HUES48 (cell line): ENCODE measurements around the gene ZNF512.
A peak's percentile ranks its signal among the peaks of the same experiment; 100 is the strongest.
"Not testable (repeated sequence)": the region's sequence is repeated elsewhere in the genome, so short reads cannot be mapped to it uniquely, and the experiment has no call there.

ENCODE experiments used
- H3K27ac ChIP-seq: one replicate; pipeline ENCODE4 v1.7.0; 2013; ENCODE audit warnings: low read depth, low read length, inconsistent platforms
- H3K27me3 ChIP-seq: 2 replicates; pipeline ENCODE4 v1.6.1; 2013; ENCODE audit warnings: mild to moderate bottlenecking, low read length; ENCODE audit not compliant: control insufficient read depth, insufficient read depth
- H3K36me3 ChIP-seq: 2 replicates; pipeline ENCODE4 v1.6.1; 2013; ENCODE audit warnings: low read length; ENCODE audit not compliant: control insufficient read depth, insufficient read depth
- H3K4me1 ChIP-seq: 2 replicates; pipeline ENCODE4 v1.6.1; 2013; ENCODE audit warnings: mild to moderate bottlenecking, low read length; ENCODE audit not compliant: control insufficient read depth, insufficient read depth
- H3K4me3 ChIP-seq: 2 replicates; pipeline ENCODE4 v1.5.1; 2013; ENCODE audit warnings: mild to moderate bottlenecking, low read depth, low read length
- H3K9ac ChIP-seq: 2 replicates; pipeline ENCODE4 v1.6.1; 2013; ENCODE audit warnings: mild to moderate bottlenecking, low read depth, low read length, moderate library complexity
- H3K9me3 ChIP-seq: 2 replicates; pipeline ENCODE4 v1.6.1; 2013; ENCODE audit warnings: low read length; ENCODE audit not compliant: control insufficient read depth, insufficient read depth

Gene ZNF512

GRCh38 chr2:27583390-27583915 lies 611 bp downstream of the ZNF512 start:
- Histone ChIP-seq H3K4me3 (peak overlapping the region; percentile 95), H3K27me3 (peaks cover 8% of the 10 kb centered on the region), H3K9ac (peak overlapping the region; percentile 77), H3K4me1 (0 out of 2 replicates have a peak, but pooled peaks cover 6% of the 10 kb centered on the region), H3K27ac (no peak overlapping the region), H3K9me3 (no peaks in the 10 kb centered on the region), H3K36me3 (no peaks in the 10 kb centered on the region)

- peak overlapping the region; percentile 95; the same call in 1 of the 2 replicates for H3K4me3 ChIP-seq
- H3K27ac ChIP-seq, result no peak overlapping the region
- H3K9ac ChIP-seq, result no peak overlapping the region
- peaks cover 6% of the 10 kb centered on the region; the same call in 1 of the 2 replicates for H3K27me3 ChIP-seq
- H3K4me1 ChIP-seq, result 0 out of 2 replicates have a peak, but pooled peaks cover 6% of the 10 kb centered on the region
- H3K36me3 ChIP-seq, result no peaks in the 10 kb centered on the region
- peaks cover 3% of the 10 kb centered on the region; the same call in 1 of the 2 replicates for H3K9me3 ChIP-seq
Measured at GRCh38 chr2:27584597-27584996, 1.8 kb downstream of the ZNF512 start.

- Histone ChIP-seq H3K9me3 (peaks cover 8% of the 10 kb centered on the region; the same call in 1 of the 2 replicates), H3K4me3 (no peak overlapping the region), H3K36me3 (no peaks in the 10 kb centered on the region), H3K4me1 (0 out of 2 replicates have a peak, but pooled peaks cover 6% of the 10 kb centered on the region), H3K9ac (no peak overlapping the region), H3K27me3 (peaks cover 2% of the 10 kb centered on the region; the same call in 1 of the 2 replicates), H3K27ac (no peak overlapping the region)
Measured at GRCh38 chr2:27587025-27587424, 4.2 kb downstream of the ZNF512 start.

- 0 out of 2 replicates have a peak, but pooled peaks cover 6% of the 10 kb centered on the region for H3K4me1 ChIP-seq
Measured at GRCh38 chr2:27588308-27588707, 5.5 kb downstream of the ZNF512 start.

GRCh38 chr2:27591745-27592144 lies 8.9 kb downstream of the ZNF512 start:
- no peak overlapping the region for H3K9ac ChIP-seq
- H3K36me3 ChIP-seq, result no peaks in the 10 kb centered on the region; the same call in 1 of the 2 replicates
- no peak overlapping the region for H3K4me3 ChIP-seq
- H3K9me3 ChIP-seq, result peaks cover 20% of the 10 kb centered on the region
- no peaks in the 10 kb centered on the region for H3K27me3 ChIP-seq
- no peak overlapping the region for H3K27ac ChIP-seq
- H3K4me1 ChIP-seq, result no peaks in the 10 kb centered on the region

More at GRCh38 chr2:27588308-27588707, 5.5 kb downstream of the ZNF512 start:
- Histone ChIP-seq H3K9ac (no peak overlapping the region), H3K27me3 (no peaks in the 10 kb centered on the region), H3K27ac (no peak overlapping the region), H3K4me3 (no peak overlapping the region), H3K9me3 (peaks cover 14% of the 10 kb centered on the region), H3K36me3 (no peaks in the 10 kb centered on the region; the same call in 1 of the 2 replicates)

GRCh38 chr2:27593240-27593639 lies 10.4 kb downstream of the ZNF512 start:
- Histone ChIP-seq H3K9ac (no peak overlapping the region), H3K4me1 (no peaks in the 10 kb centered on the region), H3K36me3 (no peaks in the 10 kb centered on the region; the same call in none of the 2 replicates), H3K9me3 (peaks cover 20% of the 10 kb centered on the region), H3K27ac (no peak overlapping the region), H3K27me3 (no peaks in the 10 kb centered on the region), H3K4me3 (no peak overlapping the region)

GRCh38 chr2:27594020-27594703 lies 11.3 kb downstream of the ZNF512 start:
- not testable (repeated sequence) for H3K36me3 ChIP-seq, H3K27ac ChIP-seq, H3K27me3 ChIP-seq, H3K4me1 ChIP-seq, H3K4me3 ChIP-seq, H3K9ac ChIP-seq
- H3K9me3 ChIP-seq, result peaks cover 20% of the 10 kb centered on the region

- not testable (repeated sequence) for H3K4me3 ChIP-seq, H3K27ac ChIP-seq, H3K27me3 ChIP-seq, H3K9ac ChIP-seq, H3K4me1 ChIP-seq
- H3K9me3 ChIP-seq, result peaks cover 17% of the 10 kb centered on the region
- peaks cover 15% of the 10 kb centered on the region for H3K36me3 ChIP-seq
Measured at GRCh38 chr2:27595412-27595811, 12.6 kb downstream of the ZNF512 start.

GRCh38 chr2:27596627-27597026 lies 13.8 kb downstream of the ZNF512 start:
- Histone ChIP-seq H3K36me3 (peaks cover 25% of the 10 kb centered on the region), H3K9me3 (peaks cover 15% of the 10 kb centered on the region), H3K4me3 (no peak overlapping the region), H3K27ac (no peak overlapping the region), H3K9ac (no peak overlapping the region), H3K4me1 (no peaks in the 10 kb centered on the region), H3K27me3 (no peaks in the 10 kb centered on the region)

GRCh38 chr2:27606611-27607010 lies 23.8 kb downstream of the ZNF512 start:
- H3K27ac ChIP-seq, result no peak overlapping the region
- no peaks in the 10 kb centered on the region for H3K4me1 ChIP-seq
- no peaks in the 10 kb centered on the region for H3K9me3 ChIP-seq
- H3K9ac ChIP-seq, result no peak overlapping the region
- no peaks in the 10 kb centered on the region for H3K27me3 ChIP-seq
- H3K36me3 ChIP-seq, result peaks cover 78% of the 10 kb centered on the region
- H3K4me3 ChIP-seq, result no peak overlapping the region

- H3K36me3 ChIP-seq, result peaks cover 66% of the 10 kb centered on the region
- H3K4me1 ChIP-seq, result no peaks in the 10 kb centered on the region
- H3K9ac ChIP-seq, result no peak overlapping the region
- no peak overlapping the region for H3K27ac ChIP-seq
- no peaks in the 10 kb centered on the region for H3K9me3 ChIP-seq
- H3K27me3 ChIP-seq, result no peaks in the 10 kb centered on the region
- no peak overlapping the region for H3K4me3 ChIP-seq
Measured at GRCh38 chr2:27613985-27614384, 31.1 kb downstream of the ZNF512 start.
